Measurements from ENCODE around the gene CORO6.

- TF ChIP-seq CTCF (IDR thresholded peaks at IDR 0.05) (no peak), EZH2 (IDR thresholded peaks at IDR 0.05; ENCODE audit: borderline replicate concordance, insufficient read depth, low read depth, low read length, poor library complexity, severe bottlenecking) (no peak)
These were observed 51.2 kb downstream of the CORO6 start for GRCh38 chr17:29571486-29571882.
